GM18519 (cell line): ENCODE measurements around the gene UBE2D1.

Experiments used
- ATAC-seq: cut with Tn5 transposase; IDR thresholded peaks from one replicate; pipeline ENCODE4 v1.9.1; 2021; ENCODE audit warnings: mild to moderate bottlenecking, moderate library complexity; ENCODE audit not compliant: unreplicated experiment, low FRiP score

UBE2D1 gene

DNA sequence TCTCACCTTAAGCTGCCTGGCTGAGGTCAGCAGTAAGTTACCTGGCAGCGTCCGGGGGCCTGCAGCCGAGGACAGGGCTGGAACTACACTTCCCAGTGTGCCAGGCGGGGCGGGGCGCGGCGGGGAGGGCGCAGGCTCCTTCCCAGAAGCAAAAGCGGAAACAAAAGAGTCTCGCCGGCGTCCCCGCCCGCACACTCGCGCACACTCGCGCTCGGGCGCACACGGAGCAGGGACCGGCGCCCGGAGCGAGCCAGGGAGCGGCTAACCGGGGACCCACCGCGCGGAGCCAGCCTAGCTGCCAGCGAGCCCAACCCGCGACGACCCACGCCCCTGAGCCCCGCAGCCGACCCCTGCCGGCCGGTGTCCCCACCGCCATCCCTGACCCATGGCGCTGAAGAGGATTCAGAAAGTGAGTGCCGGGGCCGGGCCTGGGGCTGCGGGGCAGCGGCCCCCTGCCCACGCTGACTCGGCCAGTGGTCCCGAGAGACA, at the start of gene UBE2D1:
UBE2D1 (plus strand) TSS at position 190 of the 489 bp plus-strand sequence; CDS start at position 386, 196 bp downstream.
- ATAC-seq, result peak; percentile 89

DNA sequence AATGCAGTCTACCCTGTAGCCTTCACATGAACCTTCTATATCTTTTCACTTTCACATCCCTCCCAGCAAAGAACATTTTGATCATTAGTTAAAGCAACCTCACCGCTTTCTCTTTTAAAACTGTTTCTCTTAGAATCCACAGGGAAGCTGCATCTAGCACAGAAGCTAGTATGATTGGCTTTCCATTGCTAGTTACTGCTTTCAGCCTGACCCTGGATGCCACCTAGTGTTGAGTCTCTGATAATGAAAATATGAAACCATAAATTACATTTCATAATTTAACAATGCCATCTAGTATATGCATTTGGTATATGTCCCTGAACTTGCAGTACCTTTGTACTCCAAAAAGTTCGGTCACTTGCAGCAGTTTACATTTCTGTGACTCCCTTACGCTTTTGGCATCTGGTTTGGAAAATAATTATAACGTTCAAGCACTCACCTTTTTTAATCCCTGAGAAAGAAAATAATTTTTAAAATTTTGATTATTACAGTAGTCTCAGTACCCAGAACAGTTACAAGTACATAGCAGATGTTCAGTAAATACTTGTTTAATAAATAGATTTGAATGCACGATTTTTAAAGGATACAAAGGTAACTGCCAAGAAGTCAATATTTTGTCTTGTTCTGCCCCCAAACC, 43.1 kb upstream of the UBE2D1 start:
- peak; percentile 87 for ATAC-seq

DNA sequence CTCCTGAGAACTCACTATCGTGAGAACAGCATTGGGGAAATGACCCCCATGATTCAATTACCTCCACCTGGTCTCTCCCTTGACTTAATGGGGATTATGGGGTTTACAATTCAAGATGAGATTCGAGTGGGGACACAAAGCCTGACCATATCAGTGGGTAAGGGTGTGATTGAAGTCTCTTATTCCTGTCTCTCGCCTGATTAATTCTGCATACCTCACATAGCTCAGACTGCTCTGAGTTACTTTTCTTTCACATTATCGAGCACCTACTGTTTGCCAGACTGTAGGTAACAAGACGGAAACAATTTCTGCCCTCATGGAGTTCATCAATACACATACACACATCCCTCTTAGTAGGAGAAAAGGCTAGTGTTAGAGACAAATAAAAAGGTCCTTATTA, 40.8 kb upstream of the UBE2D1 start:
- ATAC-seq, result no peak

DNA sequence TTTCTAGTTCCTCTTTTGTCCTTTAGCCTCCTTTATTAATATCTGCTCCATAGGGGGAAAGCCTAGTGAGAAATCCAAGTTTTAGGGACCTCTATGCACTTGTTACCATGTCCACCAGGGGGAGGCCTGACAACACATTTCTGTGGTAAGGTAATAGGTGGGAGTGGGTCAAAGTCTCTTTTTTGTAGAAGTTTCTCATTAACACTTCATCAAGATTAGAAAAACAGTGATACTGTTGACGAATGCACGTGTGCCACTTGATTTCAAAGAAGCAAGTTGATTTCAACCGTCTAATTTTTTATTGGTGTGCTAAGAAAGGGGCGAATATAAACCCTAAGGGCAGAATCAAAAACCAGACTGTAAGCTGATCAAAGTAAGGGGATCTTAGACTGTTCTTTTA, 35.2 kb upstream of the UBE2D1 start:
- ATAC-seq, result peak; percentile 94

DNA sequence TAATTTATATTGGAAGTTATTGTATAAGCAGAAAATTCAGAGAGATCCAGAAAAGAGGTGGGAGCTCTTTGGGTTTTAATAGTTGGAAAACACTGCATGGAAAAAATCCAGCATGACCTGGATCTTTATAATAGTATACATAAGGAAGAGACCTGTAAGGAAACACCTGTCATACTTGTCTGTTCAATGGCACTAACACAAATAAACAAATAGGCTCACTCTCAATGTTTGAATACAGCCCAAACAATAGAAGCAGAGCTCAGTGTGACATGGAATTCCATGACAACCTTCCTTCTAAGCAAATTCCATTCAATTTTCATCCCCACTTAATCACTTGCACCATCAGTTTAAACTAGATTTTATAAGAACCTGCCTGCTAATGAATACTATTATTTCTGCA, 34.1 kb upstream of the UBE2D1 start:
- ATAC-seq, result no peak

DNA sequence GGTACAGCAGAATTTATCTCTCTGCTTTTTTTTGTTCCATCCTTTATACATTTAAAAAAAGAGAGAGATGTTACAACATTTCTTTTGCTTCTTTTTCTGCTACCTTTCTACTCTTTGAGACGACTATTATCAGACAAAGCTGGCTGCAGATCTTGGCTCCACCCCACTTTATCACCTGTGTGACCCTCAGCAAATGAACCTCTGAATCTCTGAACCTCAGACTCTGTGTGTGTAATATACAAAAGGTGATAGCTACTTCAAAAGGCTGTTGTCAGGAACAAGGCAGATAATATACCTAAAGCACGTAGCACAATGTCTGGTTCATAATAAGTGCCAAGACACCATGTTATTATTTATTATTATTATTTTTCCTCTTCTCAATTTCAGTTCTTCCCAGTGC, 32.6 kb upstream of the UBE2D1 start:
- no peak for ATAC-seq

DNA sequence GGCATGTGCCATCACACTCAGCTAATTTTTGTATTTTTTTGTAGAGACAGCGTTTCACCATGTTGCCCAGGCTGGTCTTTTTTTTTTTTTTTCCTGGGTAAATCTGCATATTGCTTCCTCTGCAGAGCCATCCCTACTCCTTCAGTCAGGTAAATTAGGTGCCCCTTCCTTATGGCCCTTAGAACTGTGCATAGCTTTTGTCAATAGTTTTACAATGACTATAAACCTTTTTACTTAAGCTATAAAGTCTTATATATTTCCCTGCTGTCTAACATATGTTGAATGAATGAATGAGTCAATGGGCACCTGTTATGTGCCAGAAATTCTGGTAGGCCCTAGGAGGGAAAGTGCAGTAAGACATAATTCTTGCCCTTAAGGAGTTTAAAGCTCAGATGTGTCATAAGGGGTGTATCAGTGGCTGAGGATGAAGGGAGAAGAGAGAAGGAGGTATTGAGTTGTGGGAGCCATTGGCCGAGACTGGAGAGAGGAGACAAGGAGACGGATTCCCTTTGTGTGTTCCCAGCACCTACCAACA, 30.6 kb upstream of the UBE2D1 start:
- ATAC-seq, result no peak

DNA sequence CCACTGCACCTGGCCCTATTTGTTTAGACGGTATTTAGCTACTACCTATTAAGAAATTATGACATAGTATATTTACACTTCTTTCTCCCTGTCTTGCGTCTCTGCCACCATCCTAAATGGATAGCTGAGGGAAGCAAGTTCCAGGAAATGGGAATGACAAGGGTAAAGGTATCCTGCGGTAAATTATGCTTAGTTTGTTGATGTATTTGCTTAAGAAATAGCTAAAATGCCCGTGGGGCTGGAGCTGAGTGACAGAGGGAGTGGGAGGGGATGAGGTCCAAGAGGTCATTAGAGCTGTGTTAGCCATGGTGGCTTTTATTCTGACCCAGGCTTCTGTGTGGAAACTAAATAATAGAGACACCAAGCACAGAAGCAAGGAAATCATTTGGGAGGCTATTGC, 29.0 kb upstream of the UBE2D1 start:
- no peak for ATAC-seq

DNA sequence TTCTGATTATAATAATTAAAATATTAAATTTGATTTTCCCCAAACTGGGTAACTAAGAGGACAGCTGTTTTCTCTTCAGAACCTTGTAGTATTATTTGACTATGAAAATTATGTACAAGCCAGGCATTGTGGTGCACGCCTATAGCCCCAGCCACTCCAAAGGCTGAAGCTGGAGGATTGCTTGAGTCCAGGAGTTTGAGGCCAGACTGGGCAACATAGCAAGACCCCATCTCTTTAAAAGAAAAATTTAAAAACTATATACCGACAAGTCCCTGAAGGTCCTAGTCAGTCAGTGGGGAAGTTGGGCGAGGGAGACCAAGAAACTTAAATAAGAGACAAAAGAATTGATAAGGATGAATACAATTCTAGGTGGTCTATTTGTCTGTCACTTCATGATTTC, 27.1 kb upstream of the UBE2D1 start:
- no peak for ATAC-seq

DNA sequence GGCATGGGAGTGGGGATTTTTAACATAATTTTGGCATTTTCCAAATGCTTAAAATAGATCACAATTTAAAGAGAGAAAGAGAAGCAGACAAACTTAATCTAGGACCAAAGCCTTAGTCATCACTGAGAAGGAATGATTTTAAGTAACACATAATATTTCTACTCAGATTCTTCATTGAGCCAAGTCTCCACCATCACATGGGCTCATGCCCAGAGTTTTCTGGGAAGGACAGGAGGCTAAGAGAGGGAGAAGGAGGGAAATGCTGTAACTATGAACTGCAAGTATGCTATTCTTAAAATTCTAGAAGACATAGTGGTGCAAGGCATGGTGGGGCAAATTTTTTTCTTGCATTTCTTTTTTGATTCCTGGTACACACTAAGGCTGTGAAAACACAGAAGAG, 23.8 kb upstream of the UBE2D1 start:
- no peak for ATAC-seq

DNA sequence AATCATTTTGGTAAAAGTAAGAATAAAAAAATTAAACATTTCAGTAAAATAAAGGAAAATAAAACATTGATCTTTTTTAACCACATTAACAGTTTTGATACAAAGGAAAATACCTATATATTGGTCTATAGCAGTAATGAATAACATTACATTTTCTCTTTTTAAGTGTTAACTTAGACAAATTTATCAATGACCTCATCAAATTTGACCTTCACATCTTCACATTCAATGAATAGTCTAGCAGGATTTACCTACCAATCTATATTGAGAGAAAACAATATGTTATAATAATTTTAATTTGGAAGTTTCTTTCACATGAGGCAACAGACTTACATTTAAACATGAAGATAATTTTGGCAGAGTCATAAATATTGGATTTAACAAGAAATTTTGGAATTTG, 17.9 kb upstream of the UBE2D1 start:
- no peak for ATAC-seq

DNA sequence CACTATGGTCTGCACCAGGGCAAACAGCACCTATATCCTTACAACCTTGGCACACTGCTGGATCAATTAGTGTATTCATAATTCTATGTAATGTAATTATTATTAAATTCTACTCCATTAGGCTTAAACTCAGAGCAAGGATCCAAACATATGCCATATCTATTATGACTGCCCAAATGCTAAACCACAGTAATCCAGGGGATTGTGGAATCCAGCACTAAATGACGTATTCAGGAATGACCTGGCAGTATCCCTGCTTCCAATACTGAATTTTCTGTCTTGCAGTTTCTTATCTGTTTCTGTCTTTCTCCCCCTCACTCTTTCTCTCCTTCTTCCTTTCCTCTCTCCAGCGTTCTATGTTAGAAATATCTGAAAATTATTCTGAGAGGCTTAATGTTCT, 16.5 kb upstream of the UBE2D1 start:
- no peak for ATAC-seq

DNA sequence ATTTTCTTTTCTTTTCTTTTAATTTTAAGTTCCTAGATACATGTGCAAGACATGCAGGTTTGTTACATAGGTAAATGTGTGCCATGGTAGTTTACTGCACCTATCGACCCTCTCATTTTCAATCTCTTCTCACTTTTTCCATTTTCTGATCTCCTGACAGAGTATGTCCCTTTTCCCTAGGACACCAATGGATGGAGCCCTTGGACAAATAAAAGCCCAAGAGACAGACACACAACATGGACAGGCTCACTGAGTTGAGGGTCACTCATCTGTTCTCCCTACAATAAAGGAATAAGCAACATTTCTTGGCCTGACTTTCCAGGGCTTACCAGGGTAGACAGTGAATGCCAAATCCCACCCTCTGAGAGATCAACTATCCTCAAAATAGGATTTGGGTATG, 15.2 kb upstream of the UBE2D1 start:
- no peak for ATAC-seq

DNA sequence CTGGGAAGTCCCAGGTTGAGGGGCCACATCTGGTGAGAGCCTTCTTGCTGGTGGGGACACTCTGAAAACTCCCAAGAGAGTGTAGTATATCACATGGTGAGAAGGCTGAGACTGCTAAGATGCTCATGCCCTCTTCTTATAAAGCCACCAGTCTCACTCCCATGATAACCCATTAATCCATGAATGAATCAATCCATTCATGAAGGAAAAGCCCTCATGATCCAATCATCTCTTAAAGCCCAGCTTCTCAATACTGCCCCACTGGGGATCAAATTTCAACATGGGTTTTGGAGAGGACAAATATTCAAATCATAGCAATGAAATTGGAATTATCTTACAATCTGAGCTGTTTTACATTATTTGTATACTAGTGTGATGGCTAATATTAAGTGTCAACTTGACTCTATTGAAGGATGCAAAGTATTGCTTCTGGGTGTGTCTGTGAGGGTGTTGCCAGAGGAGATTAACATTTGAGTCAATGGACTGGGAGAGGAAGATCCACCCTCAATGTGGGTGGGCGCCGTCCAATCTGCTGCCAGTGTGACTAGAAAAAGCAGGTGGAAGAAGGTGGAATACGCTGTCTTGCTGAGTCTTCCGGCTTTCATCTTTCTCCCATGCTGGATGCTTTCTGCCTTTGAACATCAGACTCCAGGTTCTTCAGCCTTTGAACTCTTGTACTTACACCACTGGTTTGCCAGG, 14.3 kb upstream of the UBE2D1 start:
- ATAC-seq, result no peak

DNA sequence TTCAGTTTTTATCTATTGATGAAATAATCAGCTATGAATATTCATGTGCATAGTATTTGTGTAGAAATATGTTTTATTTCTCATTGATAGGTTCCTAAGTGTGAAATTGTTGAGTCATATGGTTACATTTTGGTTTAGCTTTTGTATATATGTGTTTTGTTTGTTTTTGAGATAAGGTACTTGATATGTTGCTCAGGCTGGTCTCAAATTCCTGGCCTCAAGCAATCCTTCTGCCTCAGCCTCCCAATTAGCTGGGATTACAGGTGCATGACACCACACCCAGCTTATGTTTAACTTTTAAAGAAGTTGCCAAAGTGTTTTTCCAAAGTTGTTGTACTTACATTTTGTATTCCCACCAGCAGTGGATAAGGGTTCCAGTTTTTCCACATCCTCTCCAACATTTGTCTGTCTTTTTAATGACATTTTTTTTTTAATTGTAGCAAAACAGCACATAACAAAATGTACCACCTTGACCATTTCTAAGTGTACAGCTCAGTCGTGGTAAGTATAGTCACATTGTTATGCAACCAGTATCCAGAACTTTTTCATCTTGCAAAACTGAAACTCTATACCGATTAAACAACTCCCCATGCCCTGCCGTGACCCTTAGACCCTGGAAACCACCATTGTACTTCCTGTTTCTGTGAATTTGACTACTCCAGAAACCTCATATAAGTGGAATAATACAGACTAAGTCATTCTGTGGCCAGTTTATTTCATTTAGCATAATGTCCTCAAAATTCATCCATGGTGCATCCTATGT, 12.6 kb upstream of the UBE2D1 start:
- peak; percentile 81 for ATAC-seq

DNA sequence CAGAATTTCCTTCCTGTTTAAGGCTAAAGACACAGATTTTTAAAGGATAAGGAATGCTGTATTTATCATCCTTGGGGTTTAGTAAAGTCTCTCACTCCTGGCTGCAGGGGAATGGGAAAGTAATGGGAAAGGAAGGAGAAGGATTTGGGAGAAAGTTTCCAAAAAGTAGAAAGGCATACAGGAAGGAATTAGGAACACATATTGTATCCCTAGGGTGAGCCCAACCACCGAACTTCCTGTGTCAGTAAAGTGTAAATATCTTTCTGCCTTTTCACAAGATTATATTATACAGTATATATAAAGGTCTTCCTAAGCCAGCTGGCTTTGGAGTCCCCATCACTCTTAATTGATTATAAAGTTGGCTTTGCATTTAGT, 12.0 kb upstream of the UBE2D1 start:
- no peak for ATAC-seq

DNA sequence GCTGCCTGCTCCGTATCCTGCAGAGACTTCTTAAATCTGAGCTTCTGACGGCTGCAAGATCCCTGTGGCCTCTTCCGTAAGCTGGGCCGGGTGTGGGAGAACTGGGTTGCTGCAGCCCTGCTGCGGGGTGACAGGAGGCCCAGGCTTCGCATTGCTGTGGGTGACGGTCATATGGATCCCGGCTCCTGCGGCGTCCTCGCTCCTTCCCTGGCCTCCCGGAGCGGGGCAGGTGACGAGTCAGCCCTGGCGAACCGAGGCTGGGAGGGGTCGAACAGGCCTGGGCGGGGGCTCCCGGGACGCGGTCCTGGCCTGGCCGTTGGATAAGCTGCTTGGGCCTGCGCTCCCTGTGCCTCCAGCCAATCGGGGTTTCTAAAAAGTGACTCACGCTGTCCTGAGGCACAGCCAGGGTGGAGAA, 7.8 kb upstream of the UBE2D1 start:
- no peak for ATAC-seq

DNA sequence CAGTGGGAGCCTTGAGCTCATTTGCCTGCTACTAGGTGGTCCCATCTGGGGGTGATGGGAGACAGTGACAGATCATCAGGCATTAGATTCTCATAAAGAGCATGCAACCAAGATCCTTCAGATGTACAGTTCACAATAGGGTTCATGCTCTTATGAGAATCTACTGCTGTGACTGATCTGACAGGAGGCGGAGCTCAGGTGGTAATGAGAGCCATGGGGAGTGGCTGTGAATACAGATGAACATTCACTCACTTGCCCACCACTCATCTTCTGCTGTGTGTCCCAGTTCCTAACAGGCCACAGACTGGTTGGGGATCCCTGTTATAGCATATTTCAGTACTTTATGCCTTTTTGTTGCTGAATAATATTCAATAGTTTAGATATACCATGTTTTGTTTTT, 6.6 kb upstream of the UBE2D1 start:
- no peak for ATAC-seq

DNA sequence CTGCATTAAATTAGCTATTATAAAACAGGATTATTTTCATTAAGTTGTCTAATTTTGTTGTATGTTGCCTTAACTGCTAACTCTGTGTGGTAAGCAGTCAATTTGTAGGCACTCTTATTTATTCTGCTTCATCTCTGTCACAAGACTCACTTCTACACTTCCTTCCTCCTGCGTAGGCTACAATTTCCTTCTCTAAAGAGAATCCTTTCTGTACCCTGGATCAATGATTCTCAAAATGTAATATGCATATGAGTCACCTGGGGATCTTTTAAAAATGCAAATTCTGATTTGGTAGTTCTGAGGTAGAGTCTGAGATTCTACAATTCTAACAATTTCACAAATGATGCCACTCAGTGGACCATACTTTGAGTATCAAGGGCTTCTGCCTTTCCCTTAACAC, 4.4 kb upstream of the UBE2D1 start:
- no peak for ATAC-seq

DNA sequence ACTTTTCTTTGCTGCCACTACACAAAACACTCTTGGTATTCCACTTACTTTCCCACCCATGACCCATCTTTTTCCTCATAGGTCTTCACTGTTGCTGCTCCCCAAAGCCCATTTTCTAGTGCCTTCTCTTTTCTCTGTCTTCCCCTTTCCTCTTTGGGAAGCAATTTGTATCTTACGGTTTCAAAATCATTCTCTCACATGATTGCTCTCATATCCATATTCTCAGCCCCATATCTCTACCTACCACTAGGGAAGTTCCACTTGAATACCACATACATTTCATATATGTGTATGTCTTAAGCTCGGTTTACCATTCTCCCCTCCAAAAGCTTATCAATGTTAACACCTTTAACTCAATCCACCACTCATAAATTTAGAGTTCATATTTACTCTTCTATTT, 3.2 kb upstream of the UBE2D1 start:
- ATAC-seq, result no peak

DNA sequence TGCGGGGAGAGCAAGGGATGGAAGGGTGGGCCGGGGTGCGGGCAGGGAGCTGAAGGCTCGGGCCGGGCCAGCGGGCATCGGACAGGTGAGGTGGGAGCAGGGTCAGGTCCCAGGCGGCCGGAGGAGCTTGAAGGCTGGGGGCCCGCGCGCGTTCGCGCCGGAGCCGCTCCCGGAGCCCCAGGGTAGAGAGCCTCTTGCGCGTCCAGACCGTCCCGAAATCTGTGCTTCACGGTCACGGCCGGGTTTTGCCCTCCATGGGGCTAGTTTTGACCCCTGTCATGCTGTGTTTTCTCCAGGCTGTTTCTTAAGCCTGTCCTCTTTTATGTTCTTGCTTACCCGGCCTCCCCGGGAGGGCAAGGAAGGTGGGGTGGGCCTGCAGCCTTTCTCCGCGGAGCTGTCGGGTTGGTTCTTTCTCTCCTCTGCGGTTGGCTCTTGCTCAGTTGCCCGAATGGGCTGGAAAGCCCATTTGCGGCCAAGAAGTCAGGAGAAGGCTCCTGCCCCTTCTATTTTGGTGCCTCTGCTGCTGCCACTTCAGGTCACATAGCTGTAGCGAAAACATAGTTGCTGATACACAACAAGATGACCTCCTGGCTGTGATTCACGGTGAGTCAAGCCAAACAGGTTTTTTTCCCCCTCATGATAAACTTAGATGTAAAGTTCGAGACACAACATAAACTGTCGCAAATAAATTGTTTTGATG, 650 bp downstream of the UBE2D1 start:
- ATAC-seq, result peak; percentile 20
